HG02623 (cell line): ENCODE data around the gene DCDC2.
"Not testable (repeated sequence)": the region's sequence is repeated elsewhere in the genome, so short reads cannot be mapped to it uniquely, and the experiment has no call there.

Source experiments
- ATAC-seq: cut with Tn5 transposase; IDR thresholded peaks from one replicate; pipeline ENCODE4 v1.9.1; 2021; ENCODE audit warnings: moderate library complexity; ENCODE audit not compliant: unreplicated experiment

DCDC2 gene

GRCh38 chr6:24273096-24273870 lies 84.6 kb downstream of the DCDC2 start:
- ATAC-seq = no peak

- ATAC-seq = no peak
Observed at GRCh38 chr6:24272553-24272952, 85.3 kb downstream of the DCDC2 start.

GRCh38 chr6:24272148-24272547 lies 85.7 kb downstream of the DCDC2 start:
- ATAC-seq = no peak

GRCh38 chr6:24270011-24270410 lies 87.8 kb downstream of the DCDC2 start:
- ATAC-seq = no peak

GRCh38 chr6:24258214-24258613 lies 99.6 kb downstream of the DCDC2 start:
- not testable (repeated sequence) for ATAC-seq

GRCh38 chr6:24257282-24257681 lies 100.6 kb downstream of the DCDC2 start:
- no peak for ATAC-seq

GRCh38 chr6:24255676-24256075 lies 102.2 kb downstream of the DCDC2 start:
- ATAC-seq = peak; percentile 85

- no peak for ATAC-seq
Observed at GRCh38 chr6:24253360-24253759, 104.5 kb downstream of the DCDC2 start.

- no peak for ATAC-seq
Observed at GRCh38 chr6:24252280-24252679, 105.6 kb downstream of the DCDC2 start.

- no peak for ATAC-seq
Observed at GRCh38 chr6:24251339-24251738, 106.5 kb downstream of the DCDC2 start.

GRCh38 chr6:24249926-24250325 lies 107.9 kb downstream of the DCDC2 start:
- no peak for ATAC-seq

- no peak for ATAC-seq
Observed at GRCh38 chr6:24245275-24245674, 112.6 kb downstream of the DCDC2 start.

- no peak for ATAC-seq
Observed at GRCh38 chr6:24242924-24243323, 114.9 kb downstream of the DCDC2 start.

GRCh38 chr6:24241779-24242178 lies 116.1 kb downstream of the DCDC2 start:
- not testable (repeated sequence) for ATAC-seq

- ATAC-seq = no peak
Observed at GRCh38 chr6:24240943-24241342, 116.9 kb downstream of the DCDC2 start.

GRCh38 chr6:24240380-24240928 lies 117.4 kb downstream of the DCDC2 start:
- ATAC-seq = no peak

GRCh38 chr6:24238700-24239099 lies 119.2 kb downstream of the DCDC2 start:
- ATAC-seq = no peak

GRCh38 chr6:24236779-24237178 lies 121.1 kb downstream of the DCDC2 start:
- ATAC-seq = not testable (repeated sequence)

- no peak for ATAC-seq
Observed at GRCh38 chr6:24233813-24234442, 123.9 kb downstream of the DCDC2 start.

GRCh38 chr6:24231438-24231977 lies 126.4 kb downstream of the DCDC2 start:
- ATAC-seq = no peak

- no peak for ATAC-seq
Observed at GRCh38 chr6:24229696-24230405, 128.0 kb downstream of the DCDC2 start.
